Smooth muscle cell of the brain vasculature (primary cell): Measurements from ENCODE around the gene ZCCHC18.

Source experiments
- DNase-seq: peaks from one replicate; pipeline ENCODE4 v3.0.0-alpha.2; 2012; ENCODE audit warnings: low read depth, low spot score

ZCCHC18 gene

GRCh38 chrX:104130808-104131207, 18.5 kb downstream of the ZCCHC18 start:
- DNase-seq, result no peak

- DNase-seq, result no peak
These were observed 22.4 kb downstream of the ZCCHC18 start for GRCh38 chrX:104134583-104135261.

GRCh38 chrX:104135677-104136076, 23.4 kb downstream of the ZCCHC18 start:
- no peak for DNase-seq

- DNase-seq, result peak; percentile 81
These were observed 24.1 kb downstream of the ZCCHC18 start for GRCh38 chrX:104136241-104137019.

GRCh38 chrX:104137496-104137895, 25.2 kb downstream of the ZCCHC18 start:
- no peak for DNase-seq

GRCh38 chrX:104141087-104141760, 28.9 kb downstream of the ZCCHC18 start:
- DNase-seq, result no peak

GRCh38 chrX:104151037-104151436, 38.7 kb downstream of the ZCCHC18 start:
- DNase-seq, result no peak

- peak; percentile 35 for DNase-seq
These were observed 44.6 kb downstream of the ZCCHC18 start, which contains the start of gene SLC25A53 for GRCh38 chrX:104156630-104157529. SLC25A53 (minus strand) TSS chrX:104157009; CDS start chrX:104105257, 51,752 bp downstream.
